Epithelial cell of esophagus (primary cell): Measurements from ENCODE around the gene NFATC1.

ENCODE experiments used
- DNase-seq: peaks from one replicate; pipeline ENCODE4 v3.0.0; 2010; ENCODE audit warnings: low read depth
- H3K4me3 ChIP-seq: 2 replicates; pipeline ENCODE4 v1.5.1; 2011; ENCODE audit warnings: mild to moderate bottlenecking, low read length, control low read depth
- CTCF ChIP-seq: IDR thresholded peaks from 2 replicates; pipeline ENCODE4 v1.5.1; 2011; ENCODE audit warnings: low read depth, mild to moderate bottlenecking, low read length, control low read depth, inconsistent platforms; ENCODE audit not compliant: insufficient read depth; ENCODE audit errors: missing control alignments

NFATC1 gene

GRCh38 chr18:79521416-79522205 lies 125.9 kb downstream of the NFATC1 start:
- DNase-seq, result no peak
- no peak overlapping the region for H3K4me3 ChIP-seq
- no peak for TF ChIP-seq CTCF

GRCh38 chr18:79522451-79523205 lies 126.9 kb downstream of the NFATC1 start:
- DNase-seq, result no peak
- no peak for TF ChIP-seq CTCF
- no peak overlapping the region for H3K4me3 ChIP-seq

GRCh38 chr18:79523206-79523735 lies 127.5 kb downstream of the NFATC1 start:
- no peak overlapping the region for H3K4me3 ChIP-seq
- no peak for DNase-seq
- no peak for TF ChIP-seq CTCF

GRCh38 chr18:79523736-79524180 lies 128.0 kb downstream of the NFATC1 start:
- no peak for DNase-seq
- no peak overlapping the region for H3K4me3 ChIP-seq
- no peak for TF ChIP-seq CTCF

- no peak for TF ChIP-seq CTCF
- DNase-seq, result no peak
- no peak overlapping the region for H3K4me3 ChIP-seq
Observed at GRCh38 chr18:79524181-79525078, 128.7 kb downstream of the NFATC1 start.
